ENCODE results near the gene RMDN2.

RMDN2 gene

DNA sequence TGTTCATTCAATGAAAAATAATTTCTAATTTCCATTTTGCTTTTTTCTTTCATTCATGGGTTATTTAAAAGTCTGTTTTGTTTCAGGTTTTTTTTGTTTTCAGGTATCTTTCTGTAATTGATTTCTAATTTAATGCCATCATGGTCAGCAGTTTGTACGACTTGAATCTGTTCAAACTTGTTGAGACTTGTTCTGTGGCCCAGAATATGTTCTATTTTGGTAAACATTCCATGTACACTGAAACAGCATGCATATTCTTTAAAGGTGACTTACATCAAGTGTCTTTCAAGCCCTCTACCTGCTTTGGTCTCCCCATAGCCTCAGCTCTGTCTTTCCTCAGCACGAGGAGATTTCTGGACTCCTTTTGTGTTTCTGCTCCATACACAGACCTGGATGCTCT lies 101.8 kb downstream of the RMDN2 start:
- TF ChIP-seq, protein P1, sequence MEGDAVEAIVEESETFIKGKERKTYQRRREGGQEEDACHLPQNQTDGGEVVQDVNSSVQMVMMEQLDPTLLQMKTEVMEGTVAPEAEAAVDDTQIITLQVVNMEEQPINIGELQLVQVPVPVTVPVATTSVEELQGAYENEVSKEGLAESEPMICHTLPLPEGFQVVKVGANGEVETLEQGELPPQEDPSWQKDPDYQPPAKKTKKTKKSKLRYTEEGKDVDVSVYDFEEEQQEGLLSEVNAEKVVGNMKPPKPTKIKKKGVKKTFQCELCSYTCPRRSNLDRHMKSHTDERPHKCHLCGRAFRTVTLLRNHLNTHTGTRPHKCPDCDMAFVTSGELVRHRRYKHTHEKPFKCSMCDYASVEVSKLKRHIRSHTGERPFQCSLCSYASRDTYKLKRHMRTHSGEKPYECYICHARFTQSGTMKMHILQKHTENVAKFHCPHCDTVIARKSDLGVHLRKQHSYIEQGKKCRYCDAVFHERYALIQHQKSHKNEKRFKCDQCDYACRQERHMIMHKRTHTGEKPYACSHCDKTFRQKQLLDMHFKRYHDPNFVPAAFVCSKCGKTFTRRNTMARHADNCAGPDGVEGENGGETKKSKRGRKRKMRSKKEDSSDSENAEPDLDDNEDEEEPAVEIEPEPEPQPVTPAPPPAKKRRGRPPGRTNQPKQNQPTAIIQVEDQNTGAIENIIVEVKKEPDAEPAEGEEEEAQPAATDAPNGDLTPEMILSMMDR (IDR thresholded peaks at IDR 0.05; ENCODE audit: low read depth, low read length, missing control alignments): no peak
- in situ Hi-C loops (cut with HindIII; ENCODE audit: low pct_ligation_motif_present, low sequenced_read_pairs): no loop called here
- Histone ChIP-seq H3K27ac (no peak overlapping the region), H3K27me3 (replicated peaks) (no peaks in the 10 kb centered on the region), H3K36me3 (replicated peaks) (no peaks in the 10 kb centered on the region), H3K4me3 (ENCODE audit: low read depth, low read length) (no peak overlapping the region)
- DNase-seq: no peak

GRCh38 chr2:38028829-38029228 lies 103.7 kb downstream of the RMDN2 start:
- DNase-seq: no peak
- TF ChIP-seq, protein P1 (IDR thresholded peaks at IDR 0.05; ENCODE audit: low read depth, low read length, missing control alignments): no peak
- Histone ChIP-seq H3K27ac (no peak overlapping the region), H3K36me3 (replicated peaks) (no peaks in the 10 kb centered on the region), H3K4me3 (ENCODE audit: low read depth, low read length) (no peak overlapping the region), H3K27me3 (replicated peaks) (no peaks in the 10 kb centered on the region)
- in situ Hi-C loops (cut with HindIII; ENCODE audit: low pct_ligation_motif_present, low sequenced_read_pairs): no loop called here

DNA sequence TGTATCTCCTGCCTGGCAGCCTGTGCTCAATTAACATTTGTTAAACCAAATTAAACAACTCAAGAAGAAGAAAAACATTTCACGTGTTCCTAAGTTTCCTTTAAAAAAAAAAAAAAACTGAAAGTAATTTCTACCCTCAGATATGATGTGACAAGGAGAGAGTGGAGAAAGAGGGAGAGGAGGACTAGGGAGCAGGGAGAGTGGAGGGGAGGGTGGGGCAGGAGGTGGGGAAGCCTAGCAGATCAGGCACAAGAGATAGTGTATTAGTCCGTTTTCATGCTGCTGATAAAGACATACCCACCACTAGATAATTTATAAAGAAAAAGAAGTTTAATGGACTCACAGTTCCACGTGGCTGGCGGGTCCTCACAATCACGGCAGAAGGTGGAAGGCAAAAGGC lies 104.4 kb downstream of the RMDN2 start:
- in situ Hi-C loops (cut with HindIII; ENCODE audit: low pct_ligation_motif_present, low sequenced_read_pairs): no loop called here
- no peaks in the 10 kb centered on the region for H3K36me3 ChIP-seq (replicated peaks)

DNA sequence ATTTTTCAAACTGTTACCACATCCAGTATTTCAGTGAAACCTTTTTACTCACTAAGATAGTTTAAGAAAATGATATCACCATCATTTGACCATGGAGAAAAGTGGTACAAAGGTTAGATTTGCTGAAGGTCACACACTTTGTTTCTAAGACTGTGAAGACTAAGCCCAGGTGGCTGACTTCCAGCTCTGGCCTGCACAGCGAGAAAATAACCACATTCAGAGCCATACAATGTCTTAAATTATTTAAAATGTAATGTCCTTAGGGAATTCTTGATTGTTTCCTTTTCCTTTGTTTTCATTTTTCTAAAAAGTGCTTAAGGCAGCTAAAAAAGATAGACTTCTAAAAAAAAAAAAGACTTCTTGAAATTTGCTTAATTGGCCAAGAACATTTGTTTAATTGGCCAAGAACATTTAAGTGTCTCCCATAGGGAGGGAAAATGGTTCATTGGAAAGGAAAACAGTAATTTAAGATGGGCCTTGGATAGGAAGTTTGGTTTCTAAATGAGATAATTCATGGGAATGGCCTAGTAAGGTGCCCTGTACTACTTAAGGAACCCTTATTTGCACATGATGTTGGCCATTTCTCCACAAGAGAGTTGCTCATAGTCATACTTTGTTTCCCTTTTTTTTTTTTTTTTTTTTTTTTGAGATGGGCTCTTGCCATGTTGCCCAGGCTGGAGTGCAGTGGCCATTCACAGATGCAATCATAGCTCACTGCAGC lies 105.7 kb downstream of the RMDN2 start:
- DNase-seq: no peak
- TF ChIP-seq, protein P1 (IDR thresholded peaks at IDR 0.05; ENCODE audit: low read depth, low read length, missing control alignments): no peak
- in situ Hi-C loops (cut with HindIII; ENCODE audit: low pct_ligation_motif_present, low sequenced_read_pairs): no loop called here
- no peak overlapping the region for H3K27ac ChIP-seq
- no peaks in the 10 kb centered on the region for H3K27me3 ChIP-seq (replicated peaks)
- H3K4me3 ChIP-seq (ENCODE audit: low read depth, low read length): no peak overlapping the region
- no peaks in the 10 kb centered on the region for H3K36me3 ChIP-seq (replicated peaks)

More for the DNA sequence above, 104.4 kb downstream of the RMDN2 start:
- Histone ChIP-seq H3K4me3 (ENCODE audit: low read depth, low read length) (no peak overlapping the region), H3K27ac (no peak overlapping the region), H3K27me3 (replicated peaks) (no peaks in the 10 kb centered on the region)
- DNase-seq: no peak
- TF ChIP-seq, protein P1 (IDR thresholded peaks at IDR 0.05; ENCODE audit: low read depth, low read length, missing control alignments): no peak

GRCh38 chr2:38032946-38033345 lies 107.9 kb downstream of the RMDN2 start:
- Histone ChIP-seq H3K27ac (no peak overlapping the region), H3K27me3 (replicated peaks) (no peaks in the 10 kb centered on the region), H3K36me3 (replicated peaks) (no peaks in the 10 kb centered on the region), H3K4me3 (ENCODE audit: low read depth, low read length) (no peak overlapping the region)
- in situ Hi-C loops (cut with HindIII; ENCODE audit: low pct_ligation_motif_present, low sequenced_read_pairs): no loop called here
- TF ChIP-seq, protein P1 (IDR thresholded peaks at IDR 0.05; ENCODE audit: low read depth, low read length, missing control alignments): no peak
- no peak for DNase-seq

DNA sequence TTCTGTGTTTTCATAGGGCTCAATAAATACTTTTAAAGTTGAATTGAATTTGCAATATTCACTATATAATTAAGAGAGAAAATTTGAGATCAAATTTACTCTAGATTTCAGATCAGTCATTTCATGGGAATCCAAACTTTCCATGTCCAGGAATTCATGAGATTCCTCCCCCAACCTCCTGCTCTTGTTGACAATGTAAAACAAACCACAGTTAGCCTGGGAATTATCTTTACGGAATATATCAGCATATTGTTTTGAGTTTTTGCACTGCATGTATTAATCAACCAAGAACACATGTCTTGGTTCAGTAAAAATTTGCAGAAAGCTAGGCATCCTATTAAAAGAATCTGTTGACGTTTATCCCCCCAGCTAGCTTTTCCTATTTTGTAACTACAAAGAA lies 108.6 kb downstream of the RMDN2 start:
- Histone ChIP-seq H3K27ac (no peak overlapping the region), H3K4me3 (ENCODE audit: low read depth, low read length) (no peak overlapping the region), H3K36me3 (replicated peaks) (no peaks in the 10 kb centered on the region), H3K27me3 (replicated peaks) (no peaks in the 10 kb centered on the region)
- in situ Hi-C loops (cut with HindIII; ENCODE audit: low pct_ligation_motif_present, low sequenced_read_pairs): no loop called here
- TF ChIP-seq, protein P1 (IDR thresholded peaks at IDR 0.05; ENCODE audit: low read depth, low read length, missing control alignments): no peak
- no peak for DNase-seq
